Motor neuron (in vitro differentiated cells): ENCODE results near the gene C14orf39. TPM values are rescaled to one million over a fixed set of nuclear protein-coding genes. Genes with fewer than 3 reads are reported as not detected.

ENCODE experiments used
- ATAC-seq, 8 experiments: fragments of 200-7000 bp; cut with Tn5 transposase; replicated peaks in 6 of 8; 2 replicates each; pipeline ENCODE4 v1.8.0; 2021; ENCODE audit warnings: mild to moderate bottlenecking in 8 of 8, moderate library complexity in 8 of 8
- H3K27ac ChIP-seq, 2 donors: fragments of 250-450 bp; sonication (Bioruptor Pico); 2 replicates each; pipeline ENCODE4 v1.9.0; 2021; ENCODE audit warnings: antibody characterized with exemption in 2 of 2, mild to moderate bottlenecking in 2 of 2, moderate library complexity in 1 of 2
- H3K4me1 ChIP-seq, 2 donors: fragments of 250-450 bp; sonication (Bioruptor Pico); replicated peaks in 1 of 2; 2 replicates each; pipeline ENCODE4 v1.6.1; 2021; ENCODE audit warnings: antibody characterized with exemption in 2 of 2, mild to moderate bottlenecking in 2 of 2, moderate library complexity in 1 of 2
- H3K4me3 ChIP-seq, 5 donors: fragments of 250-450 bp; sonication (Bioruptor Pico); 2 replicates each; pipeline ENCODE4 v1.9.0; 2021; ENCODE audit warnings: antibody characterized with exemption in 5 of 5, mild to moderate bottlenecking in 5 of 5, moderate library complexity in 4 of 5
- WGBS, 10 experiments: fragments of 450-650 bp; shearing (Covaris generic); methylation state at CpG; one replicate each; pipeline ENCODE4 v1.0.0; 2022; 5-methylcytosine and 5-hydroxymethylcytosine counted together
- in situ Hi-C, 9 experiments: fragments of 400-800 bp; cut with MboI; loops; one replicate each; pipeline ENCODE4 v1.15.0; 2021; ENCODE audit warnings: low sequenced_read_pairs in 9 of 9, low pct_unique_long_range_greater_than_20kb in 2 of 9; ENCODE audit not compliant: unreplicated experiment in 9 of 9
- total RNA-seq, 8 experiments: library from RNA; unstranded; fragments of 300-600 nt; gene quantifications; 2 replicates each; pipeline versions ENCODE4 v1.2.3 to v1.2.4, GENCODE V29; 2022

Gene C14orf39, protein sequence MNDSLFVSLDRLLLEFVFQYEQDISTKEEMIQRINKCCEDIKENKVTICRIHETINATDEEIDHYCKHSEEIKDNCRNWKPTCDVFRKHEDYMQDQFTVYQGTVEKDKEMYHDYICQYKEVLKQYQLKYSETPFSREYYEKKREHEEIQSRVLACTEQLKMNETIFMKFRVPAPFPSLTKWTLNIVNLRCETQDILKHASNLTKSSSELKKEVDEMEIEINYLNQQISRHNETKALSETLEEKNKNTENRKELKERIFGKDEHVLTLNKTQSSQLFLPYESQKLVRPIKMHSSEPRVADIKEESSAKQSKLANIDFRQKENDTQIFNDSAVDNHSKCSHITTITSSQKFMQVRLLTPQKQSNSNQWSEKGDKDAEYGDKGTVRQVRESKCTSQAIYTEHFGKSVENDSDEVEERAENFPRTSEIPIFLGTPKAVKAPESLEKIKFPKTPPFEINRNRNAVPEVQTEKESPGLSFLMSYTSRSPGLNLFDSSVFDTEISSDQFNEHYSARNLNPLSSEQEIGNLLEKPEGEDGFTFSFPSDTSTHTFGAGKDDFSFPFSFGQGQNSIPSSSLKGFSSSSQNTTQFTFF
- 1 to 10 TPM in 1 of 8 experiments, under 1 TPM in 5, not detected in 2; 0.21 to 1.2 (median 0.41) TPM for total RNA-seq

DNA sequence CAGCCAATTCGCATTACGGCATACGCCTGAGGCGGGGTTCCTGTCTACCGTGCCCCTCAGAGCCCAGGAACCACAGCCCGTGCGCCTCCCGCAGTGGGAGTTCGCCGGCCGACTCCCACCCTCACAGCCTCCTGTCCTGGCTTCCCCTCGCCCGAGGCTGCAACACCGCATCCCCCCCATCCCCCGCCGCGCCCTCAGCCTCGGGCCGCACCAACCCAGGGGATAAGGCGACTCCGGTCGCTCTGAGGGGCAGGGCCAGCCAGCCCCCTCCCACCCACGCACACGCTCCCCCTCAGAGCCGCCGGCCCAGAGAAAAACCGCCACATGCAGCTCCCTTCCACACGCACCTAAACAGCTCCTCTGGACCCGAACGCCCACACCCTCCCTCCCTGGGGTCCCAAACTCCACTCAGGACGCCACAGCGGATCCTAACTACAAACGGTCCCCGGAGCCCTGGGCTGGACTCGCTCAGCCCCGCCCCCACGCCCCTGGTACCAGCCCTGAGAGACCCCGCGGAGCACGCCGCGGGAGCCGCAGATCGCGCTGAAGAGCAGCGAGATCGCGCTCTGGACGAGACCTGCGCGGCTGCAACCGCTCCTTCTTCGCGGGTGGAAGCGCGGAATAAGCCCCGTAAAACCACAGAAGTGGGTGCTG lies at the start of gene C14orf39:
Gene C14orf39 (minus strand): TSS at position 466 of the 654 bp plus-strand sequence. CDS start 985 bp downstream, outside the sequence.
- Histone ChIP-seq H3K27ac (no peak within 1 kb of the TSS), H3K4me1 (peaks cover 0 to 3% of the 10 kb centered on the region in 2 donors), H3K4me3 (peak within 1 kb of the TSS; percentile 57 to 67 (median 64))
- in situ Hi-C loops = no loop called here
- WGBS, 10 experiments = 0 to 7% (median 0%) methylated on average over 1 to 4 of the region's 57 CpGs; no CpG with 5 or more reads in 7 of the 10 experiments
- ATAC-seq = peak; percentile 80 to 97 (median 96)

DNA sequence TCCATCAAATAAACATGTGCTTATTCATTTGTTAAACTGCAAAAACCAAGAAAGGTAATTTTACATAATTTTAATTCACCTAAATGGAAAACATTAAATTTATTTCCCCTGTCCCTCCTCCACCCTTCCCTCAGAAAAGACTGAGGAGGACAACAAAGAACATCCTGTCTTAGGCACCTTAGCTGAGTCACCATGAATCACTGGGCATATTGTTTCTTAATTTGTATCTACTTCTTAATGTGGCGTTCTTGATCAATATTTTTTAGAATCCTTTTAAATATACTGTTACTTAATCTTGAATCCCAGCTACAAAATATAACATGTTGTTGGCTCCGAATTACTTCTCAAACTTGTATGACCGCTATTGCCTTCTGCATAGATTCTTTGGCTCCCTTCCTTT lies 46.6 kb upstream of the C14orf39 start:
- in situ Hi-C loops = no loop called here
- Histone ChIP-seq H3K4me1 (no peaks in the 10 kb centered on the region), H3K4me3 (no peak overlapping the region), H3K27ac (no peak overlapping the region)
- WGBS, 10 experiments = 5 to 67% (median 44%) methylated on average over 1 to 3 of the region's 3 CpGs; no CpG with 5 or more reads in 1 of the 10 experiments
- no peak for ATAC-seq

DNA sequence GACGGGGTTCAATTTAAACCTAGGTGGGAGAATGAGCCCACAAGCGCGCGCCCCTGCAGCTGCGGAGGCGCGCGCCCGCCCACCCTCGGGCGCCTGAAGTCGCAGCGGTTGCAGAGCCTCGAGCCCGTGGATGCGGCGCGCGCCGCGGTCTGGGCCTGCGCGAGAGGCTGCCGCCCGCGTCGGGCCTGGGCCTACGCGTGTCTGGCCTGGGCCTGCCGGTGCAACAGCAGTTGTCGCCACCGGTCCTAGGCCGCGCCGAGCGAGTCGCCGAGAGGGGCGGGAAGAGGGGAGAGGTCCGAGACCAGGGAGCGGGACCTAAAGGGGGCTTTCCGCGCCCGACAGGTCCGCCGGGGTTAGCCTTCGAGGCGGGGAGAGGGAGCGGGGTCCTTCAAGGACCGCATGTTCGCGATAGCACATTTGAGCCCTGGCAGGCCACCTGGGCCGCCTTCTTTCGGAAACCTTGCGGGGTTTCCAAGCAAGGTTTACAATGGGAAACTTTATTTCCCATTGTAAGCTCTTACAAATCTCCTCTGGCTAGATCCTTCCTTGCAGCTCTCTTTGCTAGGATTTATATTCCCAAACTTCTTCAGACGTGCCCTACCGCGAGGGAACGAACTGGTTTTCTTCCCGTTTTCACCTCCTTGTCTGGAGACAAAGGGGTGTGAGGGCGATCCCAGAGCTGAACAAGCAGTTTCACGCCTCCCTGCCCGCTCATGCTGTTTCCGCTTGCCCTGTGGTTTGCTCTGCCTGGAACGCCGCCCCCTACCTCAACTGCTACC lies 29.8 kb upstream of the C14orf39 start:
- ATAC-seq = peak in 3 of 8 experiments; percentile 14 to 23 (median 14)
- H3K4me1 ChIP-seq = no peaks in the 10 kb centered on the region
- WGBS, 10 experiments = 20 to 46% (median 30%) methylated on average over 1 to 19 of the region's 66 CpGs; no CpG with 5 or more reads in 4 of the 10 experiments
- H3K27ac ChIP-seq = no peak overlapping the region
- peak overlapping the region in 4 of 5 donors; percentile 27 to 49 (median 34) for H3K4me3 ChIP-seq
- in situ Hi-C loops = no loop called here

DNA sequence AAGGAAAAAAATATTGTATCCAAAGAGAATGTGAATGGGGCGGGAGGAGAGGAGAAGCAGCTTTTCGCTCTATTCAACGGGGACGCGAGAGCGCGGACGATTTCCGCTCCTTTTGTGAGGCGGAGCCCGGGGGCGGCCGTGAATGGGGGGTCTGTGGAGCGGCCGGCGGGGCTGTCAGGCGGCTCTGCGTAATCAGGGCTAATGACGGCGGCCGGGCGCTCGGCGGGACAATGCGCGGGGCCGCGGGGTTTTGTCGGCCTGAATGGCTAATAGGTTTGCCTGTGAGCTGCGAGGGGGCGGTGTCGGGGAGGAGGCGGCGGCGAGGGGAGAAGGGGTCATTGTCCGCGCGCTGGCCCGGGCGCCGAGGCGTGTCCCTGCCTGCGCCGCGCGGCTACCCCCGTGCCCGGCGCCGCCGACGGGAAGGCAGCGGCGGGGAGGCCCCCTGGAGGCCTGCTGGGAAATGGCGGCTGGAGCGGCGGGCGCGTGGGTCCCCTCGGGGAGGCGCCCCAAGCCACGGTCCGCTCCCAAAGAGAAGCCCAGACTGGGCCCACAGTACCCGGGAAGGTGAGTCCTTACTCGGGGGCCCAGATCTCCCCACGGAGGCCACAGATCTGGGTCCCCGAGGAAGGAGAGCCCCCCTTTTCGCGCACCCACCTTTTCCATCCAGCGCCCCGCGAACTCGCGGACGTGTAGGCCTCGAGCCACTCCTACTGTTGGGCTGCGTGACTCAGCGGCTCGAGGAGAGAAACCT lies 29.1 kb upstream of the C14orf39 start:
- Histone ChIP-seq H3K27ac (no peak overlapping the region), H3K4me1 (no peaks in the 10 kb centered on the region), H3K4me3 (peak overlapping the region; percentile 25 to 49 (median 29))
- WGBS, 10 experiments = 0% methylated on average over 1 of the region's 79 CpGs; no CpG with 5 or more reads in 8 of the 10 experiments
- ATAC-seq = peak; percentile 55 to 95 (median 88)
- in situ Hi-C loops = no loop called here

DNA sequence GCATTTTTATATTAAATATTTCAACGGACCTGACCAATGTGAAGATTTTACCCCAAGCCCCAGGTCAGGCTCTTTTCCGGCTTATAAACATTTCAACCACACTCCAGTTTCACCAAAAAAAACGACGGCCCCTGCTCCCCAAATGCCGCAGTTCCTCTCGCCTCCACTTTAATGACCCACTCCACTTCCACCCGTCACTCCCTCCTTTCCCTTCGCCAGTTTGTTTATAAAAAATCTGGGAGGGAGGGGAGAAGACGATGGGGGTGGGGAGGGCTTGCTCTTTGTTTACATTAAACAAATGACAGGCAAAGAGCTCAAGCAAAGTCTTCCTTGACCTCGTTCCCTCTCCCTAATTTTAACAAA lies 28.5 kb upstream of the C14orf39 start:
- Histone ChIP-seq H3K27ac (no peak overlapping the region), H3K4me3 (peak overlapping the region; percentile 25 to 49 (median 29)), H3K4me1 (peaks cover 0 to under 1% of the 10 kb centered on the region in 2 donors)
- in situ Hi-C loops = no loop called here
- ATAC-seq = peak in 4 of 8 experiments; percentile 8 to 21 (median 16)
- 0 to 20% (median 2%) methylated on average over 1 to 8 of the region's 10 CpGs; no CpG with 5 or more reads in 3 of the 10 experiments for WGBS, 10 experiments

DNA sequence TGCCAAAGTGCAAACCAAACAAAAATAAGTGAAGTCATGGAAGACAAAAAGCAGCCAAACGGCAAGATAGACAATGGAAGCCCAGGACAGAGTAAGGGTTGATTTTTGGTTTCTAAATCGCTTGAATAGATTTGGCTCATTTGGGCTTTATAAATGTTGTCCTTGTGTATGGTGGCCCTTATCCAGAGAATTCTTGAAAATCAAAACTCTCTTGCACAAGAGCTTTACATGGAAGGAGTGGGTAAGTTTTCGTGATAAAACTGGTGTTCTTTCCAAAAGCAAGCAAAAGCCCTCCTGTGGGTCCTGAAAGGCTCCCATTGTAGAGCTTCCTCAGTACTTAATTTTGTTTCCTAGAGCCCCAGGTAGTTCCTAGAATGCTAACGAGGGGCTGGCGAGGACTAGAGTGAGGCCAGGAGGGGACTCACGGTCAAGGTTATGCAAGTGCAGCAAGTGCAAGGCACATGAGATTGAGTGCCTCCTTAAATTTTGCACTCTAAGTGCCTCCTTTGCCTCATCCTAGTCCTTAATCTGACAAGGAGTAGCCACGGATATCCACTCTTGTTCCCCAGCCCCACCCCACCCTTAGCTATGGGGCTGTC lies 27.2 kb upstream of the C14orf39 start:
- no peak for ATAC-seq
- H3K4me1 ChIP-seq = peaks cover 0 to 8% of the 10 kb centered on the region in 2 donors
- WGBS, 10 experiments = 0 to 19% (median 0%) methylated on average over 1 to 6 of the region's 7 CpGs; no CpG with 5 or more reads in 2 of the 10 experiments
- H3K27ac ChIP-seq = no peak overlapping the region
- in situ Hi-C loops = no loop called here
- no peak overlapping the region for H3K4me3 ChIP-seq

DNA sequence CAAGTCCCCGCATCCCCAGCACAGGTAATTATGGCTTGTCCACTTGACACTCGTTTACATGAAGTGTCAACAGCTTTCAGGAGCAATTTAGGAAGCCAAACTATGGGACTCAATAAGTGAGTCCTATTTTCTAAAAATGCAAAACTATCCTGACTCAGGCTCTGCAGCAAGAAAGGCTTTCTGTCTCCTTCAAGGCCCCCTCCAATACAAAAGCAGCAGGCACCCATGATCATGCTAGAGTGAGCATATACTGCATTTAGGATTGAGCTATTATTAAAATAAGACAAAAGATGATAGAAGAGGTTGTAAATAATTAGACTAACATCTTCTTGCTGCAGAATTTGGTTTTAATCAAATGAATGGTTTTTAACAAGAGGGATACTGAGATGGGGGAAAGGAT lies 26.3 kb upstream of the C14orf39 start:
- H3K4me3 ChIP-seq = no peak overlapping the region
- no peak for ATAC-seq
- in situ Hi-C loops = no loop called here
- H3K4me1 ChIP-seq = peaks cover 0 to 11% of the 10 kb centered on the region in 2 donors
- 0 to 24% (median 20%) methylated on average over 1 to 2 of the region's 2 CpGs; no CpG with 5 or more reads in 5 of the 10 experiments for WGBS, 10 experiments
- H3K27ac ChIP-seq = no peak overlapping the region

DNA sequence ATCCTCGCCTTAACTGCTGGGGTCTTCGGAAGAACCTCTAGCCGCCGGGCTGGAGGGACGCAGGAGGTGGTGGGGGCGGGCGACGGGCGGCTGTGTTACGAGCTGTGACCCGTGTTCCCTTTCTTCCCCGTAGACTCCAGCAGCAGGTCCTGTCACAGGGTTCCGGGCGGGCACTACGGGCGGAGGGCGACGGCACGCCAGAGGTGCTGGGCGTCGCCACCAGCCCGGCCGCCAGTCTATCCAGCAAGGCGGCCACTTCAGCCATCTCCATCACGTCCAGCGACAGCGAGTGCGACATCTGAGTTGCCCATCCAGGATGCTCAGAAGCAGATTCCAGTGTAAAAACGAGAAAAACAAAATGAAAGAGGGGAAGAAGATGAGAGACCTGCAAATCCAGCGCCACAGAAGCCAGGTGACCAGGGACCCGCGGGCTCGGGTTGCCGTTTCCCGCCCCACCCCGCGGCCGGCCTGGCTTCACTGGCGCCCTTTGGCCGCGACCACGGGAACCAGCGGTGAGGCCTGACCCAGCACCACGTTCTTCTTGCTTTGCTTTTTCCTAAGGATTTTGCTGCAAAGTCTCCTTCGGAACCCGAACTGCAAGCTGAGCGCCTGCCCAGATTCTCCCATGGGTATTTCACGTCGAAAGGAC lies 25.2 kb upstream of the C14orf39 start:
- in situ Hi-C loops = no loop called here
- peaks cover 0 to 15% of the 10 kb centered on the region in 2 donors for H3K4me1 ChIP-seq
- no peak overlapping the region for H3K27ac ChIP-seq
- no peak overlapping the region for H3K4me3 ChIP-seq
- no peak for ATAC-seq
- WGBS, 10 experiments = 0 to 16% (median 8%) methylated on average over 2 to 20 of the region's 49 CpGs; no CpG with 5 or more reads in 3 of the 10 experiments

DNA sequence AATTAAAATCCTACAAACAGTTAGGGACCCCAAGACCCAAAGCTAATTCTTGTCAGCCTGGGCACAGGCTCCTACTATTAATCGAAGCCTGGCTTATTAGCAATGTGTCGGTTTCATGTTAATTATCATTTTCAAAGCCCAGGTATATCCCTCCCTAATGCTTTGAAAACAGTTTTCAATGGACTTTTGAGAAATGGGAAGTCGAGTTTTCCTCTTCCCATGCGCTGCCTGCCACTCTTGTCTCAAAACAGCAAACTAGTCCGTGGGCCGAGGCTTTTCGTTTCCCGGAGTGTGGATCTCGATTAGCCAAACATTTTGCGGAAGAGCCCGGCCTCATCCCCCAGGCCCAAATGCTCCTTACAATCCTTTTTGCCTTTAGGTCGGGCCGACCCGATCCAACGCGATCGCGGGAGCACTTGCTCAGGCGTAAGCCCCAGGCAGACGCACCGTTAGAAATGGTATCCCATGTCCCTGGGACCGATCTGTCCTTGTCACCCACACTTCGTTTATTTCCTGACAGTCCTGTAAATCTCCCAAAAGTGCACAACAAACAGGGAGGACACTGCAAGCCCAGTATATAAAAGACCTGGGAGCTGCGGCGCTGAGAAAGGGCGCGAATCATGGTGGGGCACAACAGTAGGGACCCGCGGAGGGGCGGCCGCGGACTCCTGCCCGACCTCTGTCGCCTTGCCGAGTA lies 24.5 kb upstream of the C14orf39 start:
- Histone ChIP-seq H3K4me1 (peaks cover 0 to 15% of the 10 kb centered on the region in 2 donors), H3K4me3 (no peak overlapping the region), H3K27ac (no peak overlapping the region)
- ATAC-seq = no peak
- WGBS, 10 experiments = 0 to 5% (median 1%) methylated on average over 1 to 20 of the region's 35 CpGs; no CpG with 5 or more reads in 3 of the 10 experiments
- in situ Hi-C loops = no loop called here

DNA sequence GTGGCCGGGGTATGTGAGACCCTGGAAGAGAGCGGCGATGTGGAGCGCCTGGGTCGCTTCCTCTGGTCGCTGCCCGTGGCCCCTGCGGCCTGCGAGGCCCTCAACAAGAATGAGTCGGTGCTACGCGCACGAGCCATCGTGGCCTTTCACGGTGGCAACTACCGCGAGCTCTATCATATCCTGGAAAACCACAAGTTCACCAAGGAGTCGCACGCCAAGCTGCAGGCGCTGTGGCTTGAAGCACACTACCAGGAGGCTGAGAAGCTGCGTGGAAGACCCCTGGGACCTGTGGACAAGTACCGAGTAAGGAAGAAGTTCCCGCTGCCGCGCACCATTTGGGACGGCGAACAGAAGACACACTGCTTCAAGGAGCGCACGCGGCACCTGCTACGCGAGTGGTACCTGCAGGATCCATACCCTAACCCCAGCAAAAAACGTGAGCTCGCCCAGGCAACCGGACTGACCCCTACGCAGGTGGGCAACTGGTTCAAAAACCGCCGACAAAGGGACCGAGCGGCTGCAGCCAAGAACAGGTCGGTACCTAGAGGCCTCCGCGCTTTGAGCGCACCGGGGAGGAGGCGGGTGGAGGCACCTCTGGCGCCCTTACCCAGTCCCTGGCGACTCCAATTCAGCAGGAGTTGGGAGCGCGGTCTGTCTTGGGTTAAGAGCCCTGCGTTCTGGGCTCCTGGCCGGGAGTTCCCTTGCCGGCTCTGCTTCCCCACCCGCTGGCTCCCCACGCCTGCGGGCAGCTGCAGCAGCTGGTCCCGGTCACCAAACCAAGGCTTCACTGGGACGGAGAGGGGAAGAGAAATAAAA lies 23.8 kb upstream of the C14orf39 start:
- peaks cover 0 to 15% of the 10 kb centered on the region in 2 donors for H3K4me1 ChIP-seq
- no peak overlapping the region for H3K27ac ChIP-seq
- in situ Hi-C loops = no loop called here
- H3K4me3 ChIP-seq = peak overlapping the region in 1 of 5 donors; percentile 14
- WGBS, 10 experiments = 0 to 3% (median 1%) methylated on average over 3 to 22 of the region's 58 CpGs; no CpG with 5 or more reads in 3 of the 10 experiments
- ATAC-seq = peak in 4 of 8 experiments; percentile 12 to 23 (median 17)
